ENCODE measurements around the gene AZIN2.

Gene AZIN2

DNA sequence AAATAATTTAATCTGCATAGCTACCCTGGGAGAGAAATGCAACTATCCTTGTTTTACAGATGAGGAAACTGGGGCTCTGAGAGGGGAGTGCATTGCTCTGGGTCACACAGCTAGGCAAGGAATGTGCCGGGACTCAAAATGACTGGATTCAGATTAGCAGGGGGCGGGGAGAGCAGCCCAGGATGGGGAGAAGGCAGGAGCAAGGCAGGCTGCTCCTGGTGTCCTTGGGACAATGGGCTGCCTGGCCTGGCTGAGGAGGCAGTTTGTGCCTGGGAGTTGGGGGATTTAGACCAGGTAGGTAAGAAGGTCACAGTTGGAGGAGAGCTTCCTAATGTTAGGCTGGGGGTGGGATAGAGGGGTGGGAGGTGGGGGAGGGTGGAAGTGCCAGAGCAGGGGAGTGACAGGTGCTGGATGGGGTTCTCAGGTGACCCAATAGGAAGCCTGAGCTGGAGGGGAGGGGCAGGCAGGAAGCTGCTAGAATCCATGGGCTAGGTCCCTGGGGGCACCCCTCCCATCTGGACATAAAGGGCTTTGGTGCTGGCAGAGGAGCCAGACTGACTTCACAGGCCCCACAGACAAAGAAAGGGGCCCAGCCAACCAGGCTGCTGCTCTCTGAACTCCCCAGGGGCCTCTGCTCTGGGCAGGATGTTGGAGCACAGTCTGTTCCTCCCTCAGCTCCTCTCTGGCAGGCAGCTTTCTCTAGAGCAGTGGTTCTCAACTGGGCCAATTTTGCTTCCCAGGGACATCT is 71.9 kb downstream of the AZIN2 start:
- Histone ChIP-seq H3K36me3 (ENCODE audit: low read length) (no peaks in the 10 kb centered on the region), H3F3A (ENCODE audit: insufficient read depth) (no peaks in the 10 kb centered on the region), H3K27ac (ENCODE audit: low read depth, low read length) (no peak overlapping the region), H3K9me3 (ENCODE audit: insufficient read depth, low read length) (no peaks in the 10 kb centered on the region), H3K9me2 (replicated peaks; ENCODE audit: insufficient read depth, low read length) (no peaks in the 10 kb centered on the region), H3K27me3 (ENCODE audit: low read length) (no peaks in the 10 kb centered on the region), H2AFZ (ENCODE audit: low read depth, low read length, severe bottlenecking) (no peak overlapping the region), H4K20me1 (ENCODE audit: low read depth, low read length) (no peaks in the 10 kb centered on the region), H3K9ac (ENCODE audit: low read length) (no peak overlapping the region), H3K4me2 (ENCODE audit: low read depth, low read length, poor library complexity, severe bottlenecking) (no peak overlapping the region), H3K79me2 (ENCODE audit: insufficient read depth, low read length) (no peaks in the 10 kb centered on the region), H3K4me3 (ENCODE audit: insufficient read depth, low read length, poor library complexity, severe bottlenecking) (no peak overlapping the region)
- TF ChIP-seq, protein P1, sequence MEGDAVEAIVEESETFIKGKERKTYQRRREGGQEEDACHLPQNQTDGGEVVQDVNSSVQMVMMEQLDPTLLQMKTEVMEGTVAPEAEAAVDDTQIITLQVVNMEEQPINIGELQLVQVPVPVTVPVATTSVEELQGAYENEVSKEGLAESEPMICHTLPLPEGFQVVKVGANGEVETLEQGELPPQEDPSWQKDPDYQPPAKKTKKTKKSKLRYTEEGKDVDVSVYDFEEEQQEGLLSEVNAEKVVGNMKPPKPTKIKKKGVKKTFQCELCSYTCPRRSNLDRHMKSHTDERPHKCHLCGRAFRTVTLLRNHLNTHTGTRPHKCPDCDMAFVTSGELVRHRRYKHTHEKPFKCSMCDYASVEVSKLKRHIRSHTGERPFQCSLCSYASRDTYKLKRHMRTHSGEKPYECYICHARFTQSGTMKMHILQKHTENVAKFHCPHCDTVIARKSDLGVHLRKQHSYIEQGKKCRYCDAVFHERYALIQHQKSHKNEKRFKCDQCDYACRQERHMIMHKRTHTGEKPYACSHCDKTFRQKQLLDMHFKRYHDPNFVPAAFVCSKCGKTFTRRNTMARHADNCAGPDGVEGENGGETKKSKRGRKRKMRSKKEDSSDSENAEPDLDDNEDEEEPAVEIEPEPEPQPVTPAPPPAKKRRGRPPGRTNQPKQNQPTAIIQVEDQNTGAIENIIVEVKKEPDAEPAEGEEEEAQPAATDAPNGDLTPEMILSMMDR (IDR thresholded peaks at IDR 0.05; ENCODE audit: insufficient read depth, low read length, poor library complexity, severe bottlenecking): no peak
- no peak for TF ChIP-seq EZH2phosphoT487 (conservative IDR thresholded peaks at IDR 0.05; ENCODE audit: low read length)

DNA sequence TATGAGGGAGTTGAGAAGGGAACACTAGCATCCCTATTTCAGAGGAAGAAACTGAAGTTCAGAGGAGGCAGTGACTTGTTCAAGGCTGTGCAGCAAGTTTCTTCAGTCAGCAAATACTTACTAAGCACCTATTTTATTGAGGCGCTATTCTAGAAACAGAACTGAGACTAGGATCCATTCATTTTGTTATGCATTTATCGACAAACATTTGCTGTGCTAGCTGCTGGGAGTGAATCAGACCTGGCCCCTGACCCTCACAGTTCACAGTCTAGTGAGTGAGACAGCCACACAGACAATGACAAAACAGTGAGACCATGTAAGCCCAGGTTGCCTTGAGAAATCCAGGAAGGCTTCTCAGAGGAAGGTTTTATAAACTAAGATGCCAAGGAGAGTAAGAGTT is 72.7 kb downstream of the AZIN2 start:
- Histone ChIP-seq H3K36me3 (ENCODE audit: low read length) (no peaks in the 10 kb centered on the region), H4K20me1 (ENCODE audit: low read depth, low read length) (no peaks in the 10 kb centered on the region), H3K27ac (ENCODE audit: low read depth, low read length) (no peak overlapping the region), H3K79me2 (ENCODE audit: insufficient read depth, low read length) (no peaks in the 10 kb centered on the region), H3K27me3 (ENCODE audit: low read length) (no peaks in the 10 kb centered on the region), H3K9ac (ENCODE audit: low read length) (no peak overlapping the region), H3K9me2 (replicated peaks; ENCODE audit: insufficient read depth, low read length) (no peaks in the 10 kb centered on the region), H3K4me2 (ENCODE audit: low read depth, low read length, poor library complexity, severe bottlenecking) (no peak overlapping the region), H3K9me3 (ENCODE audit: insufficient read depth, low read length) (no peaks in the 10 kb centered on the region), H3K4me3 (ENCODE audit: insufficient read depth, low read length, poor library complexity, severe bottlenecking) (no peak overlapping the region), H3F3A (ENCODE audit: insufficient read depth) (no peaks in the 10 kb centered on the region), H2AFZ (ENCODE audit: low read depth, low read length, severe bottlenecking) (no peak overlapping the region)
- no peak for TF ChIP-seq EZH2phosphoT487 (conservative IDR thresholded peaks at IDR 0.05; ENCODE audit: low read length)
- TF ChIP-seq, protein P1 (IDR thresholded peaks at IDR 0.05; ENCODE audit: insufficient read depth, low read length, poor library complexity, severe bottlenecking): no peak

DNA sequence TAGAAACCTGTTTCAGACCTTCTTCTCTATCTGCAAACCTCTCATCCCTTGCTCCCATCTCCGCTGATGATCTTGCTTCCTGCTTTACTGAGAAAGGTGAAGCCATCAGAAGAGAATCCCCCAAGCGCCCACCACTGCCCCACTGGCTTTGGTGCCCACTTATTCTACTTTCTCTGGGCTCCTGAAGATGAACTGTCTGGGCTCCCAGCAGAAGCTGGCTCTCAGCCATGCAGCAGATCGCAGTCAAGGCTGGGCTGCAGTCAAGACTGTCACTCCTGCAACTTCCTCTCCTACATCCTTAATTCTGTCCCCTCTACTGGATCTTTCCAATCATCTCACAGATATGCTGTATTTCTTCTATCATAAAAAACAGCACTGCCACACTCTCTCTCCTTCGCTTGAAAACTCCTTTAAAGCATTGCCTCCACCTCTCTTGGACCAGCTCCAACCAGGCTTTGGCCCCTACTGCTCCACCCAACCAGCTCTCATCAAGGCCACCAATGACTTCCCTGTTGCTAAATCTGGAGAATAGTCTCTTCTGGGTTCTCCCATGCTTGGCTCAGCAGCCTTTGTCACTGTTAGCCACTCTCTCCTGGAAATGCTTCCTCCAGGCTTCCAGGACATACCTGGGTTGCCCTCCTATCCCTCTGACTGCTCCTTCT is 75.1 kb downstream of the AZIN2 start:
- Histone ChIP-seq H3K27me3 (ENCODE audit: low read length) (no peaks in the 10 kb centered on the region), H4K20me1 (ENCODE audit: low read depth, low read length) (no peaks in the 10 kb centered on the region), H3K9ac (ENCODE audit: low read length) (no peak overlapping the region), H3K36me3 (ENCODE audit: low read length) (no peaks in the 10 kb centered on the region), H2AFZ (ENCODE audit: low read depth, low read length, severe bottlenecking) (no peak overlapping the region), H3K4me2 (ENCODE audit: low read depth, low read length, poor library complexity, severe bottlenecking) (no peak overlapping the region), H3K9me2 (replicated peaks; ENCODE audit: insufficient read depth, low read length) (no peaks in the 10 kb centered on the region), H3F3A (ENCODE audit: insufficient read depth) (no peaks in the 10 kb centered on the region), H3K4me3 (ENCODE audit: insufficient read depth, low read length, poor library complexity, severe bottlenecking) (no peak overlapping the region), H3K9me3 (ENCODE audit: insufficient read depth, low read length) (no peaks in the 10 kb centered on the region), H3K79me2 (ENCODE audit: insufficient read depth, low read length) (no peaks in the 10 kb centered on the region), H3K27ac (ENCODE audit: low read depth, low read length) (no peak overlapping the region)
- TF ChIP-seq, protein P1 (IDR thresholded peaks at IDR 0.05; ENCODE audit: insufficient read depth, low read length, poor library complexity, severe bottlenecking): no peak
- no peak for TF ChIP-seq EZH2phosphoT487 (conservative IDR thresholded peaks at IDR 0.05; ENCODE audit: low read length)

All from SU-DHL-6 (cell line).